Measurements from ENCODE around the gene PIEZO2. TPM values are rescaled to one million over a fixed set of nuclear protein-coding genes. Genes with fewer than 3 reads are reported as not detected.
"Not testable (repeated sequence)": the region's sequence is repeated elsewhere in the genome, so short reads cannot be mapped to it uniquely, and the experiment has no call there.

PIEZO2 gene
- total and polyA plus RNA-seq, 2 donors (not counting 1 experiment from before 2014, with no cell fraction given), result not detected

- H3K4me1 Mint-ChIP-seq, result no peaks in the 10 kb centered on the region
- H3K27me3 Mint-ChIP-seq, result no peaks in the 10 kb centered on the region
- no peaks in the 10 kb centered on the region for H3K9me3 ChIP-seq (ENCODE audit: control extremely low read depth in 1 of 3, control insufficient read depth in 2 of 3, insufficient read depth in 1 of 3, low read length in 2 of 3)
- no peaks in the 10 kb centered on the region for H4K20me1 ChIP-seq (ENCODE audit: control insufficient read depth, insufficient read depth, low read length, poor library complexity, severe bottlenecking)
- no peaks in the 10 kb centered on the region for H3K27me3 ChIP-seq (replicated peaks in 1 of 4; ENCODE audit: control extremely low read depth in 1 of 4, control insufficient read depth in 3 of 4, insufficient read depth in 4 of 4, low read length in 3 of 4)
- no peak overlapping the region for H3K4me2 ChIP-seq (replicated peaks; ENCODE audit: low read depth, low read length, poor library complexity, severe bottlenecking)
- intact Hi-C loops (cut with micrococcal nuclease), result no loop called here
- no peak for ATAC-seq (ENCODE audit: low read depth)
- no peaks in the 10 kb centered on the region for H3K79me2 ChIP-seq (ENCODE audit: control insufficient read depth, insufficient read depth, low read length)
- H3K4me1 ChIP-seq (ENCODE audit: control insufficient read depth in 2 of 2, insufficient read depth in 2 of 2, low read length in 2 of 2), result no peaks in the 10 kb centered on the region
- no peak overlapping the region for H3K27ac Mint-ChIP-seq
- no peak overlapping the region for H3K4me3 ChIP-seq (ENCODE audit: control extremely low read depth in 1 of 5, extremely low read depth in 1 of 5, insufficient read depth in 1 of 5, low read depth in 2 of 5, low read length in 4 of 5)
- H3K9ac ChIP-seq (ENCODE audit: low read length), result no peak overlapping the region
- no peak for DNase-seq
- no peak overlapping the region for H3K27ac ChIP-seq (ENCODE audit: low read length in 2 of 2)
- no peak for TF ChIP-seq EZH2 (IDR thresholded peaks at IDR 0.05; ENCODE audit: borderline replicate concordance, insufficient read depth, low read depth, low read length, poor library complexity, severe bottlenecking)
- TF ChIP-seq CTCF (IDR thresholded peaks at IDR 0.05), result no peak
- no peaks in the 10 kb centered on the region for H3K9me3 Mint-ChIP-seq (ENCODE audit: insufficient read depth)
- H2AFZ ChIP-seq (ENCODE audit: insufficient read depth, low read depth, low read length, poor library complexity, severe bottlenecking), result no peak overlapping the region
- POLR2A ChIA-PET, result no interaction called here
- WGBS (ENCODE audit: insufficient coverage), result 83% methylated on average over 2 of the region's 5 CpGs
- no peaks in the 10 kb centered on the region for H3K36me3 ChIP-seq (replicated peaks in 1 of 2; ENCODE audit: control extremely low read depth in 1 of 2, control insufficient read depth in 1 of 2, extremely low read depth in 1 of 2, insufficient read depth in 2 of 2, low read length in 1 of 2)
- no peak overlapping the region for H3K4me3 Mint-ChIP-seq
- CTCF ChIA-PET, result no interaction called here
Observed at GRCh38 chr18:11175266-11175979, 26.1 kb upstream of the PIEZO2 start.

- intact Hi-C loops (cut with micrococcal nuclease); DNase-seq; H3K9ac ChIP-seq (ENCODE audit: low read length); H3K27ac ChIP-seq (ENCODE audit: low read length in 2 of 2); H4K20me1 ChIP-seq (ENCODE audit: control insufficient read depth, insufficient read depth, low read length, poor library complexity, severe bottlenecking); H3K27me3 Mint-ChIP-seq; H3K4me3 Mint-ChIP-seq; H3K4me1 Mint-ChIP-seq; H3K79me2 ChIP-seq (ENCODE audit: control insufficient read depth, insufficient read depth, low read length); CTCF ChIA-PET; POLR2A ChIA-PET; H3K4me1 ChIP-seq (ENCODE audit: control insufficient read depth in 2 of 2, insufficient read depth in 2 of 2, low read length in 2 of 2); H3K4me3 ChIP-seq (ENCODE audit: control extremely low read depth in 1 of 5, extremely low read depth in 1 of 5, insufficient read depth in 1 of 5, low read depth in 2 of 5, low read length in 4 of 5); ATAC-seq (ENCODE audit: low read depth); H3K36me3 ChIP-seq (replicated peaks in 1 of 2; ENCODE audit: control extremely low read depth in 1 of 2, control insufficient read depth in 1 of 2, extremely low read depth in 1 of 2, insufficient read depth in 2 of 2, low read length in 1 of 2); H3K27me3 ChIP-seq (replicated peaks in 1 of 4; ENCODE audit: control extremely low read depth in 1 of 4, control insufficient read depth in 3 of 4, insufficient read depth in 4 of 4, low read length in 3 of 4); H2AFZ ChIP-seq (ENCODE audit: insufficient read depth, low read depth, low read length, poor library complexity, severe bottlenecking); H3K27ac Mint-ChIP-seq; H3K9me3 ChIP-seq (ENCODE audit: control extremely low read depth in 1 of 3, control insufficient read depth in 2 of 3, insufficient read depth in 1 of 3, low read length in 2 of 3); H3K4me2 ChIP-seq (replicated peaks; ENCODE audit: low read depth, low read length, poor library complexity, severe bottlenecking); H3K9me3 Mint-ChIP-seq (ENCODE audit: insufficient read depth): not testable (repeated sequence)
- 100% methylated on average over 7 of the region's 11 CpGs for WGBS (ENCODE audit: insufficient coverage)
Observed at GRCh38 chr18:11174179-11174578, 24.8 kb upstream of the PIEZO2 start.

Measured in B cell (primary cell).